WTC11 (cell line): ENCODE results near the gene DHRS7. TPM values are rescaled to one million over a fixed set of nuclear protein-coding genes. Genes with fewer than 3 reads are reported as not detected.

Source experiments
- ATAC-seq: fragments of 200-7000 bp; cut with Tn5 transposase; 2 replicates; pipeline ENCODE4 v1.10.0; 2021; ENCODE audit warnings: mild to moderate bottlenecking, moderate library complexity
- CTCF ChIA-PET: fragments of 300-600 bp; sonication (Branson Sonifier 250); formaldehyde crosslinking; loops from one replicate; lab custom pipeline; 2021; ENCODE audit warnings: antibody characterized with exemption; lab: Charles Lee
- POLR2A ChIA-PET: fragments of 350-600 bp; sonication (Branson Sonifier 250); formaldehyde crosslinking; loops from one replicate; lab custom pipeline; 2021; ENCODE audit warnings: antibody characterized with exemption; lab: Charles Lee
- DNase-seq: peaks from one replicate; pipeline ENCODE4 v3.0.0; 2021; ENCODE audit warnings: low spot score
- H3K27ac Mint-ChIP-seq: 2 replicates; pipeline ENCODE4 v1.8.0; 2021; ENCODE audit warnings: mixed read lengths
- H3K27me3 Mint-ChIP-seq: 2 replicates; pipeline ENCODE4 v1.8.0; 2021; ENCODE audit warnings: low read depth, mild to moderate bottlenecking, moderate library complexity, mixed read lengths
- H3K36me3 Mint-ChIP-seq: 2 replicates; pipeline ENCODE4 v1.8.0; 2021; ENCODE audit warnings: mixed read lengths
- H3K4me1 Mint-ChIP-seq: 2 replicates; pipeline ENCODE4 v1.8.0; 2022; ENCODE audit warnings: mixed read lengths
- H3K4me3 Mint-ChIP-seq: 2 replicates; pipeline ENCODE4 v1.8.0; 2021; ENCODE audit warnings: mild to moderate bottlenecking, moderate library complexity, mixed read lengths
- H3K9me3 Mint-ChIP-seq: 2 replicates; pipeline ENCODE4 v1.8.0; 2021; ENCODE audit warnings: mixed read lengths
- CREM ChIP-seq: sonication (generic); formaldehyde crosslinking; IDR thresholded peaks from 2 replicates; pipeline ENCODE4 v1.8.1; 2022; ENCODE audit warnings: mild to moderate bottlenecking, missing genetic modification reagents, moderate library complexity
- ELF4 ChIP-seq: sonication (generic); formaldehyde crosslinking; IDR thresholded peaks from 2 replicates; pipeline ENCODE4 v1.8.1; 2022; ENCODE audit warnings: low read depth, mild to moderate bottlenecking, moderate library complexity, missing genetic modification reagents
- FOXK1 ChIP-seq: sonication (generic); formaldehyde crosslinking; IDR thresholded peaks from 2 replicates; pipeline ENCODE4 v1.8.0; 2022; ENCODE audit warnings: mild to moderate bottlenecking, moderate library complexity, missing genetic modification reagents
- FOXP1 ChIP-seq: sonication (generic); formaldehyde crosslinking; IDR thresholded peaks from 2 replicates; pipeline ENCODE4 v1.8.0; 2022; ENCODE audit warnings: missing genetic modification reagents, mild to moderate bottlenecking, moderate library complexity, borderline replicate concordance
- KAT7 ChIP-seq: sonication (generic); formaldehyde crosslinking; IDR thresholded peaks from 2 replicates; pipeline ENCODE4 v1.8.1; 2023; ENCODE audit warnings: missing genetic modification reagents, mild to moderate bottlenecking, borderline replicate concordance
- MYBL2 ChIP-seq: sonication (generic); formaldehyde crosslinking; IDR thresholded peaks from 2 replicates; pipeline ENCODE4 v1.8.1; 2023; ENCODE audit warnings: mild to moderate bottlenecking, moderate library complexity, missing genetic modification reagents
- NFATC4 ChIP-seq: fragments of 250-450 bp; sonication (Bioruptor Pico); IDR thresholded peaks from 2 replicates; pipeline ENCODE4 v1.9.0; 2021; ENCODE audit warnings: mild to moderate bottlenecking
- NR1H2 ChIP-seq: sonication (generic); formaldehyde crosslinking; IDR thresholded peaks from 2 replicates; pipeline ENCODE4 v1.9.0; 2021; ENCODE audit warnings: mild to moderate bottlenecking, moderate library complexity, missing genetic modification reagents
- OVOL2 ChIP-seq: fragments of 250-450 bp; sonication (Bioruptor Pico); IDR thresholded peaks from 2 replicates; pipeline ENCODE4 v1.9.0; 2021; ENCODE audit warnings: mild to moderate bottlenecking, borderline replicate concordance
- SMAD4 ChIP-seq: sonication (generic); formaldehyde crosslinking; IDR thresholded peaks from 2 replicates; pipeline ENCODE4 v1.8.0; 2022; ENCODE audit warnings: mild to moderate bottlenecking, missing genetic modification reagents
- TEAD4 ChIP-seq: sonication (generic); formaldehyde crosslinking; IDR thresholded peaks from 2 replicates; pipeline ENCODE4 v1.8.0; 2022; ENCODE audit warnings: mild to moderate bottlenecking, missing genetic modification reagents
- TP53 ChIP-seq: sonication (generic); formaldehyde crosslinking; IDR thresholded peaks from 2 replicates; pipeline ENCODE4 v1.8.1; 2023; ENCODE audit warnings: mild to moderate bottlenecking, missing genetic modification reagents
- ZNF263 ChIP-seq: sonication (generic); formaldehyde crosslinking; IDR thresholded peaks from 2 replicates; pipeline ENCODE4 v1.8.1; 2022; ENCODE audit warnings: low read depth, mild to moderate bottlenecking, moderate library complexity, missing genetic modification reagents
- ZNF416 ChIP-seq: fragments of 250-450 bp; sonication (Bioruptor Pico); IDR thresholded peaks from 2 replicates; pipeline ENCODE4 v1.9.0; 2021; ENCODE audit warnings: mild to moderate bottlenecking, inconsistent platforms
- ZNF423 ChIP-seq: fragments of 250-450 bp; sonication (Bioruptor Pico); IDR thresholded peaks from 2 replicates; pipeline ENCODE4 v2.1.2; 2022; ENCODE audit warnings: mild to moderate bottlenecking, moderate library complexity
- total RNA-seq: library from RNA; stranded (reverse); gene quantifications from 3 replicates; pipeline ENCODE4 v1.2.3, GENCODE V29; 2021
- TF ChIP-seq, protein P1 (sequence below): sonication (generic); formaldehyde crosslinking; IDR thresholded peaks from 2 replicates; pipeline ENCODE4 v1.8.0; 2023; ENCODE audit warnings: missing genetic modification reagents
- TF ChIP-seq, protein P2 (sequence below): fragments of 250-450 bp; sonication (Bioruptor Pico); IDR thresholded peaks from 2 replicates; pipeline ENCODE4 v1.8.0; 2021; ENCODE audit warnings: mild to moderate bottlenecking
- TF ChIP-seq, protein P3 (sequence below): sonication (generic); formaldehyde crosslinking; IDR thresholded peaks from 2 replicates; pipeline ENCODE4 v1.8.1; 2022; ENCODE audit warnings: missing genetic modification reagents, borderline replicate concordance
- TF ChIP-seq, protein P4 (sequence below): sonication (generic); formaldehyde crosslinking; IDR thresholded peaks from 2 replicates; pipeline ENCODE4 v1.8.1; 2023; ENCODE audit warnings: mild to moderate bottlenecking, missing genetic modification reagents, borderline replicate concordance
- TF ChIP-seq, protein P5 (sequence below): sonication (generic); formaldehyde crosslinking; IDR thresholded peaks from 2 replicates; pipeline ENCODE4 v1.8.1; 2023; ENCODE audit warnings: mild to moderate bottlenecking, moderate library complexity, missing genetic modification reagents
- TF ChIP-seq, protein P6 (sequence below): sonication (generic); formaldehyde crosslinking; conservative IDR thresholded peaks from 2 replicates; pipeline ENCODE4 v1.8.1; 2023; ENCODE audit warnings: mild to moderate bottlenecking, low read depth, missing genetic modification reagents, moderate library complexity
- TF ChIP-seq, protein P7 (sequence below): fragments of 250-450 bp; sonication (Bioruptor Pico); conservative IDR thresholded peaks from 2 replicates; pipeline ENCODE4 v1.9.0; 2021; ENCODE audit warnings: mild to moderate bottlenecking

The DHRS7 gene
- total RNA-seq, 1 experiment from 2014 or later: 39.9 TPM

DNA sequence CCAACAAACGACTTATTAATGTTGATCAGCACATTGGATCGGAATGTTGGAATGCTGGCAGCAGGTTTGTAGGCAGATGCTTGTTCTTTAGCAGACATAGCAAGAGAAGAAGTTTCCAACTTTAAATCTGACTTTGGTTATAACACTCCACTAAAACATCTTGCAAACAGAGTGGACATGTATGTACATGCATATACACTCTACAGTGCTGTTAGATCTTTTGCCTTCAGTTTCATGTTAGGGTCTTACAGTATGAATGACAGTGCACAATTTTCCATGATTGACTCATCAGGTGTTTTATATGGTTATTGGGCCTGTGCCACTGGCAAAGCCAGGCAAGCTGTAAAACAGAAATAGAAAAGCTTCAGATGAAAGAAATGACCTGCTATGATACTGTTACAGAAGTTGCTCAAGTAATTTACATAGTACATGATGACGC, 14.3 kb upstream of the DHRS7 start (continued):
- TF ChIP-seq, protein P1, sequence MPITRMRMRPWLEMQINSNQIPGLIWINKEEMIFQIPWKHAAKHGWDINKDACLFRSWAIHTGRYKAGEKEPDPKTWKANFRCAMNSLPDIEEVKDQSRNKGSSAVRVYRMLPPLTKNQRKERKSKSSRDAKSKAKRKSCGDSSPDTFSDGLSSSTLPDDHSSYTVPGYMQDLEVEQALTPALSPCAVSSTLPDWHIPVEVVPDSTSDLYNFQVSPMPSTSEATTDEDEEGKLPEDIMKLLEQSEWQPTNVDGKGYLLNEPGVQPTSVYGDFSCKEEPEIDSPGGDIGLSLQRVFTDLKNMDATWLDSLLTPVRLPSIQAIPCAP (CRISPR knock-in tag): no peak
- TF ChIP-seq MYBL2 (CRISPR knock-in tag) (no peak), ZNF263 (CRISPR knock-in tag) (no peak), ZNF416 (CRISPR knock-in tag) (no peak), TP53 (no peak), ZNF423 (CRISPR knock-in tag) (no peak), CREM (CRISPR knock-in tag) (no peak)
- TF ChIP-seq, protein P2, sequence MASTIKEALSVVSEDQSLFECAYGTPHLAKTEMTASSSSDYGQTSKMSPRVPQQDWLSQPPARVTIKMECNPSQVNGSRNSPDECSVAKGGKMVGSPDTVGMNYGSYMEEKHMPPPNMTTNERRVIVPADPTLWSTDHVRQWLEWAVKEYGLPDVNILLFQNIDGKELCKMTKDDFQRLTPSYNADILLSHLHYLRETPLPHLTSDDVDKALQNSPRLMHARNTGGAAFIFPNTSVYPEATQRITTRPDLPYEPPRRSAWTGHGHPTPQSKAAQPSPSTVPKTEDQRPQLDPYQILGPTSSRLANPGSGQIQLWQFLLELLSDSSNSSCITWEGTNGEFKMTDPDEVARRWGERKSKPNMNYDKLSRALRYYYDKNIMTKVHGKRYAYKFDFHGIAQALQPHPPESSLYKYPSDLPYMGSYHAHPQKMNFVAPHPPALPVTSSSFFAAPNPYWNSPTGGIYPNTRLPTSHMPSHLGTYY (CRISPR knock-in tag): no peak
- TF ChIP-seq, protein P3, sequence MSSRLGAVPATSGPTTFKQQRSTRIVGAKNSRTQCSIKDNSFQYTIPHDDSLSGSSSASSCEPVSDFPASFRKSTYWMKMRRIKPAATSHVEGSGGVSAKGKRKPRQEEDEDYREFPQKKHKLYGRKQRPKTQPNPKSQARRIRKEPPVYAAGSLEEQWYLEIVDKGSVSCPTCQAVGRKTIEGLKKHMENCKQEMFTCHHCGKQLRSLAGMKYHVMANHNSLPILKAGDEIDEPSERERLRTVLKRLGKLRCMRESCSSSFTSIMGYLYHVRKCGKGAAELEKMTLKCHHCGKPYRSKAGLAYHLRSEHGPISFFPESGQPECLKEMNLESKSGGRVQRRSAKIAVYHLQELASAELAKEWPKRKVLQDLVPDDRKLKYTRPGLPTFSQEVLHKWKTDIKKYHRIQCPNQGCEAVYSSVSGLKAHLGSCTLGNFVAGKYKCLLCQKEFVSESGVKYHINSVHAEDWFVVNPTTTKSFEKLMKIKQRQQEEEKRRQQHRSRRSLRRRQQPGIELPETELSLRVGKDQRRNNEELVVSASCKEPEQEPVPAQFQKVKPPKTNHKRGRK (CRISPR knock-in tag): no peak

DNA sequence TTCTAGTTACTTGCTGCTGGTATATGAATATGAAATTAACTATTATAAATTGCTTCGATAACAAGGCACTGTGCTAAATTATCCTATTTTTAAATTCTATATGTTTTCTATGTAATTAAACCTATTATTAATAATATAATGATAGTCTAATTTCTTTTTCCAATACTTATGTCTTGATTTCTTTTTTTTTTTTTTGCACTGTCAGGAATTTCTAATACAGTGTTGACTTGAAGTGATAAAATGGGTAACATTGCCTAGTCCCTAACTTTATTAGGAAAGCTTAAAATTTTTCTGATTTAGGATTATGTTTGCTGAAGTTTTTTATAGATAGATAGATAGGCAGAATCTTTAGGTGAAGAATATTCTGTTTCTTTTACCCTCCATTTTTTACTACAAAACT, 13.6 kb upstream of the DHRS7 start:
- H3K27me3 Mint-ChIP-seq: no peaks in the 10 kb centered on the region; the same call in 1 of the 2 replicates
- no peaks in the 10 kb centered on the region for H3K36me3 Mint-ChIP-seq
- no peak overlapping the region for H3K27ac Mint-ChIP-seq
- peaks cover 20% of the 10 kb centered on the region for H3K9me3 Mint-ChIP-seq
- H3K4me1 Mint-ChIP-seq: peaks cover 7% of the 10 kb centered on the region
- CTCF ChIA-PET: no interaction called here
- POLR2A ChIA-PET: interaction anchor here (0.7 kb wide), 1 partner anchor 714 kb away, joined by 3 read pairs; no protein-coding TSS in a partner anchor
- no peak for DNase-seq
- ATAC-seq: no peak
- TF ChIP-seq, protein P4, sequence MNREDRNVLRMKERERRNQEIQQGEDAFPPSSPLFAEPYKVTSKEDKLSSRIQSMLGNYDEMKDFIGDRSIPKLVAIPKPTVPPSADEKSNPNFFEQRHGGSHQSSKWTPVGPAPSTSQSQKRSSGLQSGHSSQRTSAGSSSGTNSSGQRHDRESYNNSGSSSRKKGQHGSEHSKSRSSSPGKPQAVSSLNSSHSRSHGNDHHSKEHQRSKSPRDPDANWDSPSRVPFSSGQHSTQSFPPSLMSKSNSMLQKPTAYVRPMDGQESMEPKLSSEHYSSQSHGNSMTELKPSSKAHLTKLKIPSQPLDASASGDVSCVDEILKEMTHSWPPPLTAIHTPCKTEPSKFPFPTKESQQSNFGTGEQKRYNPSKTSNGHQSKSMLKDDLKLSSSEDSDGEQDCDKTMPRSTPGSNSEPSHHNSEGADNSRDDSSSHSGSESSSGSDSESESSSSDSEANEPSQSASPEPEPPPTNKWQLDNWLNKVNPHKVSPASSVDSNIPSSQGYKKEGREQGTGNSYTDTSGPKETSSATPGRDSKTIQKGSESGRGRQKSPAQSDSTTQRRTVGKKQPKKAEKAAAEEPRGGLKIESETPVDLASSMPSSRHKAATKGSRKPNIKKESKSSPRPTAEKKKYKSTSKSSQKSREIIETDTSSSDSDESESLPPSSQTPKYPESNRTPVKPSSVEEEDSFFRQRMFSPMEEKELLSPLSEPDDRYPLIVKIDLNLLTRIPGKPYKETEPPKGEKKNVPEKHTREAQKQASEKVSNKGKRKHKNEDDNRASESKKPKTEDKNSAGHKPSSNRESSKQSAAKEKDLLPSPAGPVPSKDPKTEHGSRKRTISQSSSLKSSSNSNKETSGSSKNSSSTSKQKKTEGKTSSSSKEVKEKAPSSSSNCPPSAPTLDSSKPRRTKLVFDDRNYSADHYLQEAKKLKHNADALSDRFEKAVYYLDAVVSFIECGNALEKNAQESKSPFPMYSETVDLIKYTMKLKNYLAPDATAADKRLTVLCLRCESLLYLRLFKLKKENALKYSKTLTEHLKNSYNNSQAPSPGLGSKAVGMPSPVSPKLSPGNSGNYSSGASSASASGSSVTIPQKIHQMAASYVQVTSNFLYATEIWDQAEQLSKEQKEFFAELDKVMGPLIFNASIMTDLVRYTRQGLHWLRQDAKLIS (CRISPR knock-in tag): no peak
- no peak for TF ChIP-seq OVOL2 (CRISPR knock-in tag)
- TF ChIP-seq, protein P5, sequence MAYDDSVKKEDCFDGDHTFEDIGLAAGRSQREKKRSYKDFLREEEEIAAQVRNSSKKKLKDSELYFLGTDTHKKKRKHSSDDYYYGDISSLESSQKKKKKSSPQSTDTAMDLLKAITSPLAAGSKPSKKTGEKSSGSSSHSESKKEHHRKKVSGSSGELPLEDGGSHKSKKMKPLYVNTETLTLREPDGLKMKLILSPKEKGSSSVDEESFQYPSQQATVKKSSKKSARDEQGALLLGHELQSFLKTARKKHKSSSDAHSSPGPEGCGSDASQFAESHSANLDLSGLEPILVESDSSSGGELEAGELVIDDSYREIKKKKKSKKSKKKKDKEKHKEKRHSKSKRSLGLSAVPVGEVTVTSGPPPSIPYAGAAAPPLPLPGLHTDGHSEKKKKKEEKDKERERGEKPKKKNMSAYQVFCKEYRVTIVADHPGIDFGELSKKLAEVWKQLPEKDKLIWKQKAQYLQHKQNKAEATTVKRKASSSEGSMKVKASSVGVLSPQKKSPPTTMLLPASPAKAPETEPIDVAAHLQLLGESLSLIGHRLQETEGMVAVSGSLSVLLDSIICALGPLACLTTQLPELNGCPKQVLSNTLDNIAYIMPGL: no peak
- TF ChIP-seq TEAD4 (CRISPR knock-in tag): no peak
- TF ChIP-seq FOXP1: no peak
- no peak for TF ChIP-seq FOXK1
- TF ChIP-seq, protein P6, sequence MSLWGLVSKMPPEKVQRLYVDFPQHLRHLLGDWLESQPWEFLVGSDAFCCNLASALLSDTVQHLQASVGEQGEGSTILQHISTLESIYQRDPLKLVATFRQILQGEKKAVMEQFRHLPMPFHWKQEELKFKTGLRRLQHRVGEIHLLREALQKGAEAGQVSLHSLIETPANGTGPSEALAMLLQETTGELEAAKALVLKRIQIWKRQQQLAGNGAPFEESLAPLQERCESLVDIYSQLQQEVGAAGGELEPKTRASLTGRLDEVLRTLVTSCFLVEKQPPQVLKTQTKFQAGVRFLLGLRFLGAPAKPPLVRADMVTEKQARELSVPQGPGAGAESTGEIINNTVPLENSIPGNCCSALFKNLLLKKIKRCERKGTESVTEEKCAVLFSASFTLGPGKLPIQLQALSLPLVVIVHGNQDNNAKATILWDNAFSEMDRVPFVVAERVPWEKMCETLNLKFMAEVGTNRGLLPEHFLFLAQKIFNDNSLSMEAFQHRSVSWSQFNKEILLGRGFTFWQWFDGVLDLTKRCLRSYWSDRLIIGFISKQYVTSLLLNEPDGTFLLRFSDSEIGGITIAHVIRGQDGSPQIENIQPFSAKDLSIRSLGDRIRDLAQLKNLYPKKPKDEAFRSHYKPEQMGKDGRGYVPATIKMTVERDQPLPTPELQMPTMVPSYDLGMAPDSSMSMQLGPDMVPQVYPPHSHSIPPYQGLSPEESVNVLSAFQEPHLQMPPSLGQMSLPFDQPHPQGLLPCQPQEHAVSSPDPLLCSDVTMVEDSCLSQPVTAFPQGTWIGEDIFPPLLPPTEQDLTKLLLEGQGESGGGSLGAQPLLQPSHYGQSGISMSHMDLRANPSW (CRISPR knock-in tag): no peak
- TF ChIP-seq NFATC4 (CRISPR knock-in tag): no peak
- no peak for TF ChIP-seq NR1H2
- TF ChIP-seq ELF4: no peak
- no peak for TF ChIP-seq KAT7 (CRISPR knock-in tag)
- TF ChIP-seq, protein P1 (CRISPR knock-in tag): no peak
- TF ChIP-seq SMAD4: no peak
- TF ChIP-seq, protein P7, sequence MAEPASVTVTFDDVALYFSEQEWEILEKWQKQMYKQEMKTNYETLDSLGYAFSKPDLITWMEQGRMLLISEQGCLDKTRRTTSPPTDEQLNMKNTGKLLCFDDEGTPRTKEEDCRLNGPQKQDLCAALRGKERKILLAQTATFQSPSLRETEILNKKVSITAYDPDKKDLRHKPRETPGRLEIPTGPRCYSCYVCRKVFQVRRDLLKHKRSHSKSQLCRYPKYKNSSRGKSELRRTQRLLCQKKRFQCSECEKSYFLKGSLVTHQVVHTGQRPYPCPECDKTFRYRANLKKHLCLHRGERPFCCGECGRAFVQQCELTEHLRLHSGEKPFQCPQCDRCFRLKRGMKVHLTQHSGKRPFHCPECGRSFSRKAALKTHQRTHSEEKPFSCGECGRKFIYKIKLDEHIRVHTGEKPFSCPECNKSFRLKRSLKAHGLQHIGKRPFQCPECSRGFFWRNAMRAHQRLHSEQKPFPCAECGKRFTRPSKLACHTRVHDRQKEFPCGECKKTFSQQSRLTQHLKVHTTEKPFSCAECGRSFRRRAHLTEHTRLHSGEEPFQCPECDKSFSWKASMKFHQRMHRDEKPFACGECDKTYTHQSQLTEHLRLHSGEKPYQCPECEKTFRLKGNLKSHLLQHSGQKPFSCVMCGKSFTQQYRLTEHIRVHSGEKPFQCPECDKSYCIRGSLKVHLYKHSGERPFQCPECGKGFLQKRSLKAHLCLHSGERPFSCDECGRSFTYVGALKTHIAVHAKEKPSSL (CRISPR knock-in tag): no peak
- H3K4me3 Mint-ChIP-seq: no peak overlapping the region
